Endometrial microvascular endothelial cells (primary cell): ENCODE results near the gene BLACAT1. TPM values are rescaled to one million over a fixed set of nuclear protein-coding genes. Genes with fewer than 3 reads are reported as not detected.
"Not testable (repeated sequence)": the region's sequence is repeated elsewhere in the genome, so short reads cannot be mapped to it uniquely, and the experiment has no call there.

Experiments used
- in situ Hi-C: cut with HindIII; loops from 2 replicates; pipeline ENCODE4 v1.10.0; 2017; ENCODE audit warnings: low sequenced_read_pairs, low pct_unique_long_range_greater_than_20kb; ENCODE audit errors: inconsistent ontology term
- total RNA-seq: library from RNA; depleted of rRNA; stranded (reverse); fragments of >200 nt; gene quantifications from one replicate; pipeline ENCODE4 v1.2.3, GENCODE V29; 2015; ENCODE audit errors: inconsistent ontology term

Gene BLACAT1
- total RNA-seq, 1 donor from 2014 or later: not detected

DNA sequence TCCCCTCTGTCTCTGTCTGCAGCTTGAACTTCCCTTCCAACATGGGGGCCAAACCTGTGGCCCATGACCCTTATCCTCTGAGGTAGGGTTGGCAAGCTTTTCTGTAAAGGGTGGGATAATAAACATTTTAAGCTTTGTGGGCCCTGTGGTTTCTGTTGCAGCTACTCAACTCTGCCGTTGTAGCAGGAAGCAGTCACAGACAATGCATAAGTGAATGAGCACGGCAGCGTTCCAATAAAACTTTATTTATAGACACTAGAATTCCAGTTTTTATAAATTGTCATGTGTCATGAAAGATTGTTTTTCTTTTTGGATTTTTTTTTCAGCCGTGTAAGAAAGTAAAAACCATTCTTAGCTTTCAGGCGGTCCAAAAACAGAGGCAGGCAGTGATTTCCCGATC is 30.4 kb upstream of the BLACAT1 start:
- in situ Hi-C loops: no loop called here

GRCh38 chr1:205484985-205485967 is 29.4 kb upstream of the BLACAT1 start:
- in situ Hi-C loops: no loop called here

DNA sequence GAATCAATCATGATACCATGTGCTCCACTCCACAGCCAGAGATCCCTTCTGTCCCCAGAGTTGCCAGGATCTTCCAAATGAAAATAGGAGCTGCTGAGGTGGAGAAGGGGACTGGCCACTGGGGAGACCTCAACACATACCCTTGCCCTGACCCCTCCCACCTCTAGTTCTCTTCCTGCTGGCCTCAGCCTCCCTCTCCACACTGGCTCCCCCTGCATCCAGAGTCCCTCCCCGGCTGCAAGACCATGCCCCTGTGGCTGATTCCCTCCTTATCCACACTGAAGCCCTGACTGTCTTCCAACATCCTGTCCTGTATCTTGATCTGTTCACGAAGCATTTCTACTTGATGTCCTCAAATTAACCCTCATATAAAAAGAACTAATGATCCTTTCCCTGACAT is 27.5 kb upstream of the BLACAT1 start:
- in situ Hi-C loops: no loop called here

DNA sequence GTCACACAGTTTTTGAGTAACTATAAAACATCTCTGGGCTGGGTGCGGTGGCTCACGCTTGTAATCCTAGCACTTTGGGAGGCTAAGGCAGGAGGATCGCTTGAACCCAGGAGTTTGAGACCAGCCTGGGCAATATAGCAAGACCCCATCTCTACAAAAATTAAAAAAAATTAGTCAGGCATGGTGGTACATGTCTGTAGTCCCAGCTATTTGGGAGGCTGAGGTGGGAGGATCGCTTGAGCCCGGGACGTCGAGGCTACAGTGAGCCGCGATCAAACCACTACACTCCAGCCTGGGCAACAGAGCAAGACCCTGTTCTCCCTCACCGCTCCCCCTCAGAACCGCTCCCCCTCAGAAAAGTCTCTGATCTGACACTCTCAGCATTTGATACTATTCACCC is 26.7 kb upstream of the BLACAT1 start:
- in situ Hi-C loops: not testable (repeated sequence)

DNA sequence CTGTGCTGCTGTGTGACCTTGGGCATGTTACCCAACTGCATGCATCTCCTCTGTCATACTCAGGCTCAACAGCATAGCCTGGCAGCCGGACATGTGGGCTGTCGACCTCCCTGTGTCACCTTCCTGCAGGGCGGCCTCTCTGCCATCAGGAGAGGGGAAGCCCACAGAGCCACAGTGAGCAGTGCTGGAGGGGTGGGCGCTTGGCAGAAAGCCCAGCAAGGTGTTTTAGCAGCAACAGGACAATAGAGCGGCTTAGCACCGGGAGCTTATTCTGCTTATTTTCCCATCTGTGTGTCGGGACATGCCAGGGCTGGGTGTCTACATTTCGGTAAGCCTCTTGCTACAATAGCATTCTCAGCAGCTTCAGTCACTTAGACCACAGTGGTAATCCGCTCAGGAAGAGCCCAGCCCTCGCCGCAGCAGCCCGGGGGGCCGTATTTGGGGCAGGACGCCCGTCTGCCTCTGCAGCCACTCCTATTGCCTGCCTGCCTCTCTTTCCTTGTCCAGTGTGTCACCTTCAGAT is 25.8 kb upstream of the BLACAT1 start:
- in situ Hi-C loops: no loop called here

DNA sequence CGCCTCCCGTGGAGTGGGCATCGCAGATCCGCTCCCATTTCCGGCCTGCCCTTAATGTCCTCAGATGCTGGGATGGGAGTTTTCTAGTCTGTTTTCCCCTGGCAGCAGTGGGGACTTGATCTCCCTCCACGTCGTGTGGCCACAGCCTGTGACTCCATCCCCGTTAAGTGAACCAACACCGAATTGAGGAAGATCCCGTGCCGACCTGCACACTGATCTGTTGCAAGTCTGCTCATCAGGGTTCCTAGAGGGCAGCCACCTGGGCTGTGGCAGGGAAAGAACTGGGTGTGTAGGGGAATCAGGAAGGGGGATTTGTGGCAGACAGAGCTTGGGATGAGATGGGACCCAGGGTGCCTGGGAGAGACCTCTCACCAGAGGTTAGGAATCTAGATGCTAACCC is 25.4 kb upstream of the BLACAT1 start:
- in situ Hi-C loops: no loop called here

DNA sequence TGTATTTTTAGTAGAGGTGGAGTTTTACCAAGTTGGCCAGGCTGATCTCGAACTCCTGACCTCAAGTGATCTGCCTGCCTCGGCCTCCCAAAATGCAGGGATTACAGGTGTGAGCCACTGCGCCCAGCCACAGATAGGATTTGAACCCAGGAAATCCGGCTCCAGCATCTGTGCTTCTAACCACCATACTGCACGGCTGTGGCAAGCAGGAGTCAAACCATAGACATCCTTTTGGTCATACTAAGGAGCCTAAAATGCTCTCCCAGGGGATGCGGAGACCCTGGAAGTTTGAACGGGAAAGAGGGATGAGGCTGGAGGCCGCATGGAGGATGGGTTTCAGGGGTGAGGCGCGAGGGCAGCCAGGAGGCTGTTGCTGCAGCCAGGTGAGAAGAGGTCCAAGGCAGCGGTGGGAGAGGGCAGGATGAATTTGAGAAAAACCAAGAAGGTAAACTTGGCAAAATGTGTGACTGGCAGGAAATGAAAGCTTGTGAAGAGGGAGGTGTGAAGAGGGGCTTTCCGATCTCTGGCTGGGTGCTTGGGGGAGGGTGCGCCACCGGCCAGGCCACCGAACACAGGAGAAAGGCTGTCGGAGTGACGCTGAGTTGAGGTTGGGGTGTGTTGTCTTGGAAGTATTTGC is 24.6 kb upstream of the BLACAT1 start:
- in situ Hi-C loops: no loop called here

GRCh38 chr1:205478985-205479384 is 23.1 kb upstream of the BLACAT1 start:
- in situ Hi-C loops: not testable (repeated sequence)

- in situ Hi-C loops: no loop called here
These were observed 22.0 kb upstream of the BLACAT1 start for GRCh38 chr1:205477759-205478247.

DNA sequence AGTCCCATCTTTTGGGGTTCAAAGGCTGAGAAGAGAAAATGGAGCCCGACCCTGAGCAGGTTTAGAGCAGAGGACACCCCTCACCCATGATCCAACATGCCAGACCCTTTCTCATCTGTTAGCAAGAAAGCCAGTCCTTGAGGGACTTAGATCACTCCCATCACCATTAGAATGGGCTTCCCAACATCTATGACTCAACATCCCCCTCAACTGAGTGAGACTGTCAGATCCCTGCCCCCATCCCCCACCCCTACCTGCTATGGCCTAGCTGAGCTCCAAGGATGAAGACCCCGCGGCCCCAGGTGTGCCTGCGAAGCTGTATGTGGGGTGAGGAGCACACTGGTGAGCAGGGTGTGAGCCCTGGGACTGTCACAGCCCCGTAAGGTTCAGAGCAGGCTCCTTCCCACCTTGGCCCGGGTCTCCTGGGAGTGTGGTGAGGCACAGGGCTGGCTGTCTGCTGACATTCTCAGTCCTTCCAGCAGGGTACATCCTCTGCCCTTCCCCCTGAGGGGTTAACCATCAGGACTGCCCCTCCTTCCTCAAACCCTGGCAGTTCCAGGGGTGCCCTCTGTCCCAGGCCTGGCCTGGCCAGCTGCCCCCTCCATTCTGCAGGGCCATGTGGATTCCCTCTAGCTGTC is 21.4 kb upstream of the BLACAT1 start:
- in situ Hi-C loops: no loop called here

- in situ Hi-C loops: no loop called here
These were observed 20.8 kb upstream of the BLACAT1 start for GRCh38 chr1:205476648-205477047.

DNA sequence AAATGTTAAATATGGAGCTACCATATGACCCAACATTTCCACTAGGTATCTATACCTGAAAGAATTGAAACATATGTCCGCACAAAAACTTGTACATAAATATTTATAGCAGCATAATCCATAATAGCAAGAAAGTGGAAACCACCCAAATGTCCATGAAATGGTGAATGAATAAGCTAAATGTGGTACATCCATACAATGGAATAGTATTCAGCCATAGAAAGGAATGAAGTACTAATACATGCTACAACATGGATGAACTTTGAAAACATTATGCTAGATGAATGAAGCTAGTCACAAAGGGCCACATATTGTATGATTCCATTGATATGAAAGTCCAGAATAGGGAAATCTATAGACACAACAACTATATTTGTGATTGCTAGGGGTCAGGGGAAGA is 20.0 kb upstream of the BLACAT1 start:
- in situ Hi-C loops: no loop called here

DNA sequence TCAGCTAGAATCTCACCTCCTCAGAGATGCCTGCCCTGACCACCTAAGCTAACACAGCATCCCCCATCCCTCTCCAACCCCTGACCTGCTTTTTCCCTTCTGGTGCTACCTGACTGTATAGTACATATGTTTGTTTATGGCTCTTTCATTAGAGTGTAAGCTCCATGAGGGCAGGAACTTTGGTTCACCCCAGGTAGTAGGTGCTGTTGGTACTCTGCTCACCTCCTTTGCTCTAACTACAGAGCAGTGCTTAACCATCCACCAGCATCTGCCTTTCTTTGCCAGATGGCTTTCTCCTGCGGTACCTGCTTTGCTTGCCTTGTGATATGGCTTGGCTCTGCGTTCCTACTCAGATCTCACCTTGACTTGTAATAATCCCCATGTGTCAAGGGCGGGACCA is 18.7 kb upstream of the BLACAT1 start:
- in situ Hi-C loops: no loop called here

DNA sequence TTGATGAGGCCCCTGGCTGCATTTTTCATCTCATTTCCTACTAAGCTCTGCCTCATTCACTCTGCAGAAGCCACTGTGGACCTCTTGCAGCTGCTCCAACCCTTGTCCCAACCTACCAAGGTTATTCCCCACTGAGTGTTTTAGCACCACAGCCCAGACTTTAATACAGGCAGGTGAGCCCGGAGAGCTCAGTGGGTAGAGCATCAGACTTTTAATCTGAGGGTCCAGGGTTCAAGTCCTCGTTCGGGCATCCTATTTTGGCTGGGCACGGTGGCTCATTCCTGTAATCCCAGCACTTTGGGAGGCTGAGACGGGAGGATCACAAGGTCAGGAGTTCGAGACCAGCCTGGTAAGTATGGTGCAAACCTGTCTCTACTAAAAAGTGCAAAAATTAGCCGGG is 18.1 kb upstream of the BLACAT1 start:
- in situ Hi-C loops: no loop called here

DNA sequence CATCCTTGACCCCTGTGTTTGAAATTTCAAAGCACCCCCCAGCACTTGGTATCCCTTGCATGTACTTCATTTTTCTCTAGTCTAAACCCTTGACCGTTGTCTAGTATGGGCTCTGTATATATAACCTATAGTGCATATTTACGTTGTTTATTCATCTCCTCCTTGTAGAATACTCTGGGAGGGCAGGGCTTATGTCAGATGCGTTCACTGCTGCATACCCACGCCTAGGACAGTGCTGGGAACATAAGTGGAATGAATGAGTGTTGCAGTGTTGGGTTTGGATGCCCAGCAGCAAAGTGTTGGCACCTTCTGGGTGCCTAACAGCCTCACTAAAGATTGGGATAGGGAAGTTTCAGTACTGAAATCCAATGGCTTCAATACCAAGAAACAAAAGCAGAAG is 17.6 kb upstream of the BLACAT1 start:
- in situ Hi-C loops: no loop called here

DNA sequence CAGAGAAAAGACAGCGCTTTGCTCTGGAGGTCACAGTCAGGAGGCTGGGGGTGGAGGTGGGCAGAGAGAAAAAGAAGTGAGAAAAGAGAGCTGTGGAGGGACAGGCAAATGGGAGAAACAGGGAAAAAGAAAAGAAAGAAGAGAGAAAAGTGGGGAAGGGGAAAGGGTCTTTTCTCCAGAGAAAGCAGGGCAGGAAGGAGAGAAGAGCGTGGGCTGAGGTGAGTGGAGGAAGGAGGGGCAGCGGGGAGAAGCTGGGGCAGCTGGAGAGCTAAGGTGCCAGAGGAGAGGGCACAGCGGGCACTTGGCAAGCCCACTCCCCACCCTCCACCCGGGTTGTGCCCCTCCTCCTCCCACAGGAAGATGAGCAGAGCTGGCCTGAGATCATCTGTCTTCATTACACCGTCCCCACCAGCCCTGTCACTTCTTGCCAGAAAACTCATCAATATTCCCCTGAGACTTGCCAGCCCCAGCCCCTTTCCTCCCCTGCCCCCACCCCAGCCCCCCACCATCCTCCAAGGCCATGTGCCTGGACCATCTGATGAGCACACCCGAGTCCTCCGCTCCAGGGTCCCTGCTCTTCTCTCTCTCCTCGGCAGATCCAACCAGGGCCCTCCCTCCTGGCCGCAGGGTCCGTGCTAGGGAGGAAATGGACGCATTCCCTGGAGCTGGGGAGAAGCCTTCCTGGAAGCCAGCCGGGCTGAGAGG is 17.0 kb upstream of the BLACAT1 start:
- in situ Hi-C loops: no loop called here

- in situ Hi-C loops: no loop called here
These were observed 14.3 kb upstream of the BLACAT1 start for GRCh38 chr1:205470131-205470530.

GRCh38 chr1:205466595-205467220 is 10.9 kb upstream of the BLACAT1 start:
- in situ Hi-C loops: no loop called here
